Vagina (tissue), 2 donors: ENCODE measurements around the gene WDR38. TPM values are rescaled to one million over a fixed set of nuclear protein-coding genes. Genes with fewer than 3 reads are reported as not detected.

Source experiments
- DNase-seq, 2 donors: peaks; one replicate each; pipeline ENCODE4 v3.0.0-alpha.2; 2017; ENCODE audit errors: extremely low spot score in 2 of 2
- H3K27ac ChIP-seq: fragments of 200-600 bp; sonication (generic); one replicate; pipeline ENCODE4 v1.5.1; 2019
- H3K27me3 ChIP-seq: fragments of 200-600 bp; sonication (generic); one replicate; pipeline ENCODE4 v1.5.1; 2019
- H3K36me3 ChIP-seq, 2 donors: fragments of 200-600 bp; sonication (generic); one replicate each; pipeline ENCODE4 v1.5.1; 2017 to 2019
- H3K4me1 ChIP-seq: fragments of 200-600 bp; sonication (generic); one replicate; pipeline ENCODE4 v1.5.1; 2019
- H3K4me3 ChIP-seq, 2 donors: fragments of 200-600 bp; sonication (generic); 1 replicate in 1 of 2; 2 replicates in 1 of 2; pipeline ENCODE4 v1.5.1; 2016 to 2019
- H3K9me3 ChIP-seq: fragments of 200-600 bp; sonication (generic); one replicate; pipeline ENCODE4 v1.5.1; 2019
- POLR2A ChIP-seq, 2 donors: fragments of 450-650 bp; IDR thresholded peaks; one replicate each; pipeline ENCODE4 v1.6.1; 2017; ENCODE audit warnings: antibody characterized with exemption in 2 of 2, mild to moderate bottlenecking in 2 of 2, moderate library complexity in 2 of 2
- POLR2AphosphoS5 ChIP-seq, 2 donors: sonication (generic); formaldehyde crosslinking; IDR thresholded peaks; one replicate each; pipeline ENCODE4 v1.9.0; 2017; ENCODE audit warnings: antibody characterized with exemption in 2 of 2, mild to moderate bottlenecking in 2 of 2, low read depth in 1 of 2; ENCODE audit not compliant: insufficient read depth in 1 of 2
- intact Hi-C: fragments of 100-400 bp; cut with DNase I; formaldehyde crosslinking; loops from one replicate; pipeline ENCODE4 v1.15.1; 2023
- total RNA-seq: library from RNA; depleted of rRNA; stranded (reverse); fragments of >200 nt; gene quantifications from one replicate; pipeline ENCODE4 v1.2.3, GENCODE V29; 2016
- TF ChIP-seq, protein P1 (sequence below), 3 experiments: fragments of 450-650 bp in 2 of 3; fragments of 200-600 bp in 1 of 3; sonication (generic) in 1 of 3; IDR thresholded peaks; one replicate each; pipeline ENCODE4 v1.5.1; 2017 to 2019; ENCODE audit warnings: antibody characterized with exemption in 3 of 3, mild to moderate bottlenecking in 2 of 3, moderate library complexity in 2 of 3

Gene WDR38
- total RNA-seq, 1 donor from 2014 or later = not detected

- Histone ChIP-seq H3K27ac (peak overlapping the region; percentile 84), H3K27me3 (no peaks in the 10 kb centered on the region), H3K4me3 (peak overlapping the region; percentile 57 to 98), H3K4me1 (peaks cover 62% of the 10 kb centered on the region), H3K9me3 (no peaks in the 10 kb centered on the region), H3K36me3 (peaks cover 0 to 30% of the 10 kb centered on the region in 2 donors)
- no peak for DNase-seq
- intact Hi-C loops = no loop called here
- TF ChIP-seq, protein P1, sequence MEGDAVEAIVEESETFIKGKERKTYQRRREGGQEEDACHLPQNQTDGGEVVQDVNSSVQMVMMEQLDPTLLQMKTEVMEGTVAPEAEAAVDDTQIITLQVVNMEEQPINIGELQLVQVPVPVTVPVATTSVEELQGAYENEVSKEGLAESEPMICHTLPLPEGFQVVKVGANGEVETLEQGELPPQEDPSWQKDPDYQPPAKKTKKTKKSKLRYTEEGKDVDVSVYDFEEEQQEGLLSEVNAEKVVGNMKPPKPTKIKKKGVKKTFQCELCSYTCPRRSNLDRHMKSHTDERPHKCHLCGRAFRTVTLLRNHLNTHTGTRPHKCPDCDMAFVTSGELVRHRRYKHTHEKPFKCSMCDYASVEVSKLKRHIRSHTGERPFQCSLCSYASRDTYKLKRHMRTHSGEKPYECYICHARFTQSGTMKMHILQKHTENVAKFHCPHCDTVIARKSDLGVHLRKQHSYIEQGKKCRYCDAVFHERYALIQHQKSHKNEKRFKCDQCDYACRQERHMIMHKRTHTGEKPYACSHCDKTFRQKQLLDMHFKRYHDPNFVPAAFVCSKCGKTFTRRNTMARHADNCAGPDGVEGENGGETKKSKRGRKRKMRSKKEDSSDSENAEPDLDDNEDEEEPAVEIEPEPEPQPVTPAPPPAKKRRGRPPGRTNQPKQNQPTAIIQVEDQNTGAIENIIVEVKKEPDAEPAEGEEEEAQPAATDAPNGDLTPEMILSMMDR (IDR thresholded peaks at IDR 0.05) = no peak
- TF ChIP-seq POLR2A (IDR thresholded peaks at IDR 0.05) (no peak), POLR2AphosphoS5 (IDR thresholded peaks at IDR 0.05; ENCODE audit: insufficient read depth in 1 of 2, low read depth in 1 of 2) (no peak)
Observed at GRCh38 chr9:124871156-124871561, 17.9 kb downstream of the WDR38 start.

- intact Hi-C loops = no loop called here
- peaks cover 0 to 37% of the 10 kb centered on the region in 2 donors for H3K36me3 ChIP-seq
Observed at GRCh38 chr9:124873664-124874063, 20.4 kb downstream of the WDR38 start.

GRCh38 chr9:124875501-124875900 lies 22.2 kb downstream of the WDR38 start:
- Histone ChIP-seq H3K36me3 (peaks cover 0 to 47% of the 10 kb centered on the region in 2 donors), H3K9me3 (no peaks in the 10 kb centered on the region), H3K27me3 (no peaks in the 10 kb centered on the region), H3K4me1 (peaks cover 40% of the 10 kb centered on the region), H3K27ac (no peak overlapping the region), H3K4me3 (no peak overlapping the region)
- TF ChIP-seq POLR2AphosphoS5 (IDR thresholded peaks at IDR 0.05; ENCODE audit: insufficient read depth in 1 of 2, low read depth in 1 of 2) = no peak
- no peak for TF ChIP-seq POLR2A (IDR thresholded peaks at IDR 0.05)
- TF ChIP-seq, protein P1 (IDR thresholded peaks at IDR 0.05) = no peak
- DNase-seq = no peak
- intact Hi-C loops = no loop called here

More at GRCh38 chr9:124873664-124874063, 20.4 kb downstream of the WDR38 start:
- Histone ChIP-seq H3K27me3 (no peaks in the 10 kb centered on the region), H3K27ac (no peak overlapping the region), H3K9me3 (no peaks in the 10 kb centered on the region), H3K4me3 (no peak overlapping the region), H3K4me1 (peaks cover 52% of the 10 kb centered on the region)
- no peak for DNase-seq
- TF ChIP-seq POLR2AphosphoS5 (IDR thresholded peaks at IDR 0.05; ENCODE audit: insufficient read depth in 1 of 2, low read depth in 1 of 2) (no peak), POLR2A (IDR thresholded peaks at IDR 0.05) (no peak)
- TF ChIP-seq, protein P1 (IDR thresholded peaks at IDR 0.05) = no peak

DNA sequence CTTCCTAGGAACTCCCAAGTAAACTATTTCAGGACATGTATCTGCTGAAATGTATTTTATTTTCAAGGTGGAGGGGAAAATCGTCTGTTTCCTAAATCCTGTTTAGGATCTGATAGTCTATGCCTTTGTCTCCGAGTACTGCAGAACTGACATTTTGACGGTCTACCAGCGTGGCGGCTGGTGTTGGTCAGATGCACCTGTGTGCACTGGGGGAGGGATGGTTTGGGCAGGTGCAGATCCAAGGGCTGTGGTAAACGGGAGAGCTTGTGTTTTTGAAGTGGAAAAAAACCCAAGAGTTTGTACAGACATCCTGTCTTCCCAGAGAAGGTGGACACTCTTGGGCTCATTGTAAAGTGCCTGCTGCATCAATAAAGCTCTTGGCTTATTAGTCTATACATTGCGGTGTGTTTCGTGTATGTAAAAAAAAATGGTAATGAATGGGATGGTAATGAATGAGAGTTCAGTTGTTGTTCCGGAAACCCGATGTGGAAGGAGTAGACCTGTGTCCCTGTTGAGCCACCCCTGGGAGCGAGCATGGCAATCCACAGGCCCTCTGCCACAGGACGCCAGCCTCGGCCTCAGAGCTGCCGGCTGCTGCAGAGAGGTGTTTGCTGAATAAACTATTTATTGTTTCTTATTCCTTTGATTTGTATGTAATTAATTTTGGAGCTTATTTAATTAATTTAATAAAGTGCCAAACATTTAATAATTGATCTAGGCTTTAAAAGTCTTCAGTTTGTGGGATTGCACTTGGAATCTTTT lies 23.9 kb downstream of the WDR38 start:
- Histone ChIP-seq H3K27ac (no peak overlapping the region), H3K9me3 (no peaks in the 10 kb centered on the region), H3K4me1 (peaks cover 23% of the 10 kb centered on the region), H3K36me3 (peaks cover 0 to 57% of the 10 kb centered on the region in 2 donors), H3K27me3 (no peaks in the 10 kb centered on the region), H3K4me3 (no peak overlapping the region)
- no peak for DNase-seq
- intact Hi-C loops = no loop called here
- no peak for TF ChIP-seq POLR2A (IDR thresholded peaks at IDR 0.05)
- TF ChIP-seq POLR2AphosphoS5 (IDR thresholded peaks at IDR 0.05; ENCODE audit: insufficient read depth in 1 of 2, low read depth in 1 of 2) = no peak
- TF ChIP-seq, protein P1 (IDR thresholded peaks at IDR 0.05) = no peak

- H3K36me3 ChIP-seq = peaks cover 0 to 64% of the 10 kb centered on the region in 2 donors
- H3K4me1 ChIP-seq = peaks cover 14% of the 10 kb centered on the region
- TF ChIP-seq POLR2AphosphoS5 (IDR thresholded peaks at IDR 0.05; ENCODE audit: insufficient read depth in 1 of 2, low read depth in 1 of 2) = no peak
- TF ChIP-seq, protein P1 (IDR thresholded peaks at IDR 0.05) = no peak
- no peak for TF ChIP-seq POLR2A (IDR thresholded peaks at IDR 0.05)
- H3K4me3 ChIP-seq = no peak overlapping the region
- intact Hi-C loops = no loop called here
- no peak for DNase-seq
- no peaks in the 10 kb centered on the region for H3K27me3 ChIP-seq
- H3K27ac ChIP-seq = no peak overlapping the region
- no peaks in the 10 kb centered on the region for H3K9me3 ChIP-seq
Observed at GRCh38 chr9:124878021-124878420, 24.8 kb downstream of the WDR38 start.
